ENCODE measurements around the gene LYSMD2. TPM values are rescaled to one million over a fixed set of nuclear protein-coding genes. Genes with fewer than 3 reads are reported as not detected.

Gene LYSMD2
- polyA plus RNA-seq, 1 of the 3 experiments (the other 2 are of a cell fraction), result 10.3 TPM

- H3K9me2 ChIP-seq, result no peaks in the 10 kb centered on the region
- no peak for DNase-seq
- no peaks in the 10 kb centered on the region for H3K27me3 ChIP-seq (ENCODE audit: insufficient read depth)
- POLR2A ChIA-PET, result no interaction called here
- peaks cover 21% of the 10 kb centered on the region for H3F3A ChIP-seq (replicated peaks; ENCODE audit: insufficient read depth)
- no peak overlapping the region for H3K4me3 ChIP-seq (ENCODE audit: low read depth in 2 of 2, low read length in 1 of 2)
- H3K4me2 ChIP-seq, result no peak overlapping the region
- H3K4me1 ChIP-seq (ENCODE audit: control insufficient read depth in 1 of 2, insufficient read depth in 2 of 2, low read depth in 1 of 2, low read length in 1 of 2), result peaks cover 15 to 23% of the 10 kb centered on the region in 2 experiments
- no peaks in the 10 kb centered on the region for H3K36me3 ChIP-seq (replicated peaks in 1 of 2; ENCODE audit: control insufficient read depth in 1 of 2, insufficient read depth in 2 of 2, low read length in 1 of 2)
- no peak overlapping the region for H3K27ac ChIP-seq (ENCODE audit: low read depth in 2 of 2, low read length in 1 of 2)
- no peak for TF ChIP-seq NFIC (IDR thresholded peaks at IDR 0.05; ENCODE audit: borderline replicate concordance)
- TF ChIP-seq IRF3 (IDR thresholded peaks at IDR 0.05; ENCODE audit: low read depth, low read length), result no peak
- no peak for TF ChIP-seq NRF1 (IDR thresholded peaks at IDR 0.05; ENCODE audit: low read depth, low read length)
- TF ChIP-seq SMC3 (IDR thresholded peaks at IDR 0.05; ENCODE audit: low read depth, low read length), result no peak
- no peak for TF ChIP-seq MAX (IDR thresholded peaks at IDR 0.05; ENCODE audit: low read depth)
- TF ChIP-seq EP300 (IDR thresholded peaks at IDR 0.05; ENCODE audit: borderline replicate concordance in 1 of 2, low read depth in 1 of 2, low read length in 1 of 2), result no peak
- no peak for TF ChIP-seq FOSL2 (IDR thresholded peaks at IDR 0.05; ENCODE audit: borderline replicate concordance, low read depth)
- H3K79me2 ChIP-seq (ENCODE audit: insufficient read depth), result peaks cover 27% of the 10 kb centered on the region; the same call in 1 of the 2 replicates
- H4K20me1 ChIP-seq (ENCODE audit: insufficient read depth), result peaks cover 5% of the 10 kb centered on the region; the same call in 1 of the 2 replicates
- H3K9ac ChIP-seq, result no peak overlapping the region
- WGBS (ENCODE audit: low lambda C conversion rate), result 84% methylated on average over 4 of the region's 4 CpGs
- no peaks in the 10 kb centered on the region for H3K9me3 ChIP-seq
- H2AFZ ChIP-seq (ENCODE audit: low read depth), result no peak overlapping the region
- CTCF ChIA-PET, result interaction anchor here (1.7 to 5.4 kb wide), 3 partner anchors 12 to 20 kb away, joined by 5 to 51 read pairs (median 17); partner anchors contain the start of gene LYSMD2
Observed at GRCh38 chr15:51755790-51756189, 18.3 kb upstream of the LYSMD2 start.

- Histone ChIP-seq H3K9ac (no peak overlapping the region), H3K4me1 (ENCODE audit: control insufficient read depth in 1 of 2, insufficient read depth in 2 of 2, low read depth in 1 of 2, low read length in 1 of 2) (peaks cover 15 to 16% of the 10 kb centered on the region in 2 experiments), H3F3A (replicated peaks; ENCODE audit: insufficient read depth) (peaks cover 12% of the 10 kb centered on the region), H3K27me3 (ENCODE audit: insufficient read depth) (no peaks in the 10 kb centered on the region), H3K4me2 (no peak overlapping the region), H3K79me2 (ENCODE audit: insufficient read depth) (peaks cover 27% of the 10 kb centered on the region; the same call in 1 of the 2 replicates), H2AFZ (ENCODE audit: low read depth) (no peak overlapping the region), H3K4me3 (ENCODE audit: low read depth in 2 of 2, low read length in 1 of 2) (no peak overlapping the region), H3K9me2 (no peaks in the 10 kb centered on the region), H4K20me1 (ENCODE audit: insufficient read depth) (peaks cover 4% of the 10 kb centered on the region; the same call in 1 of the 2 replicates), H3K36me3 (replicated peaks in 1 of 2; ENCODE audit: control insufficient read depth in 1 of 2, insufficient read depth in 2 of 2, low read length in 1 of 2) (no peaks in the 10 kb centered on the region), H3K27ac (ENCODE audit: low read depth in 2 of 2, low read length in 1 of 2) (no peak overlapping the region), H3K9me3 (no peaks in the 10 kb centered on the region)
- no peak for DNase-seq
- TF ChIP-seq FOSL2 (IDR thresholded peaks at IDR 0.05; ENCODE audit: borderline replicate concordance, low read depth) (no peak), IRF3 (IDR thresholded peaks at IDR 0.05; ENCODE audit: low read depth, low read length) (no peak), REST (IDR thresholded peaks at IDR 0.05; ENCODE audit: low read depth, low read length) (no peak), NRF1 (IDR thresholded peaks at IDR 0.05; ENCODE audit: low read depth, low read length) (no peak), PBX3 (IDR thresholded peaks at IDR 0.05) (no peak), TCF12 (IDR thresholded peaks at IDR 0.05) (no peak), USF2 (IDR thresholded peaks at IDR 0.05; ENCODE audit: borderline replicate concordance, low read depth, low read length) (no peak), RXRA (IDR thresholded peaks at IDR 0.05; ENCODE audit: borderline replicate concordance, low read depth) (no peak), YY1 (IDR thresholded peaks at IDR 0.05; ENCODE audit: low read depth) (no peak), SMC3 (IDR thresholded peaks at IDR 0.05; ENCODE audit: low read depth, low read length) (no peak), EZH2phosphoT487 (IDR thresholded peaks at IDR 0.05; ENCODE audit: borderline replicate concordance, low read depth) (no peak), FOXM1 (IDR thresholded peaks at IDR 0.05; ENCODE audit: low read depth) (no peak)
- CTCF ChIA-PET, result interaction anchor here (2.1 to 5.4 kb wide), 2 partner anchors 22 to 104 kb away, joined by 11 to 51 read pairs; no protein-coding TSS in a partner anchor
- 75% methylated on average over 2 of the region's 2 CpGs for WGBS (ENCODE audit: low lambda C conversion rate)
- POLR2A ChIA-PET, result no interaction called here
Observed at GRCh38 chr15:51754267-51754666, 16.8 kb upstream of the LYSMD2 start.
